GM19395 (cell line): ENCODE data around the gene OTOA.
A peak's percentile ranks its signal among the peaks of the same experiment; 100 is the strongest.
"Not testable (repeated sequence)": the region's sequence is repeated elsewhere in the genome, so short reads cannot be mapped to it uniquely, and the experiment has no call there.

Experiments used
- ATAC-seq: cut with Tn5 transposase; IDR thresholded peaks from one replicate; pipeline ENCODE4 v1.9.1; 2021; ENCODE audit warnings: mild to moderate bottlenecking, moderate library complexity; ENCODE audit not compliant: unreplicated experiment

Gene OTOA

DNA sequence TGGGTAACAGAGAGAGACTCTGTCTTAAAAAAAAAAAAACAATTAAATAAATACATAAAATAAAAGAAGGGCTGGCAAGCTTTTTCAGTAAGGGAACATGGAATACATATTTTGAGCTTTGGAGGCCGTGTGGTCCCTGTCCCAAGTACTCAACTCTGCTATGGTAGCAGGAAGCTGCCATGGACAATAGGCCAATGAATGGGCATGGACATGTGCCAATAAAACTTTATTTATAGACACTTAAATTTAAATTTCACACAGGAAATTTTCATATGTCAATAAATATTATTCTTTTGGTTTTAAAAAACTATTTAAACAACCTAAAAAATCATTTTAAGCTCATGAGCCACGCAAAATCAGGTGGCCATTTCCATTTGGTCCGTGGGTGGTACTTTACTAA is 3.8 kb downstream of the OTOA start:
- no peak for ATAC-seq

DNA sequence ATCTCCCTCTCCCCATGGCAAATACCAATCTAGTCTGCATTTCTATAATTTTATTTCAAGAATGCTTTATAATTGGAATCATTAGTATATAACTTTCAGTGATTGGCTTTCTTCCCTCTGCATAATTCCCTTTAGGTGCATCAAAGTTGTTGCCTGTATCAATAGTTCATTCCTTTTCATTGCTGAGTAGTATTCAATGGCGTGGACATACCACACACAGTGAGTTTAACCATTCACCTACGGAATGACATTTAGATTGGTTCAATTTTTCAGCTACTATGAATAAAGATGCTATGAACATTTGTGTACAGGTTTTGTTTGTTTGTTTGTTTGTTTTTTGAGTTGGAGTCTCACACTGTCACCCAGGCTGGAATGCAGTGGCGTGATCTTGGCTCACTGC is 9.7 kb downstream of the OTOA start:
- ATAC-seq, result no peak

DNA sequence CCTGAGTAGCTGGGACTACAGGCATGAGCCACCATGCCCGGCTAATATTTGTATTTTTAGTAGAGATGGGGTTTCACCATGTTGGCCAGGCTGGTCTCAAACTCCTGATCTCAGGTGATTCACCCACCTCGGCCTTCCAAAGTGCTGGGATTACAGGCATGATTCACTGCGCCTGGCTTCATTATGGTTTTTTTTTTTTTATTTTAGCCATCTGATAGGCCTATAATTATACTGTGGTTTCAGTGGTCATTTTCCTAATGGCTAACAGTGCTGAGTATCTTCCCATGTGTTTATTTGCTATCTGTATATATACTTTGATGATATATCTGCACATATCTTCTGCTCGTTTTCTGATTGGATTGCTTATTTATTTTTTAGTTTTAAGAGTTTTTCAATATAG is 10.7 kb downstream of the OTOA start:
- ATAC-seq, result not testable (repeated sequence)

DNA sequence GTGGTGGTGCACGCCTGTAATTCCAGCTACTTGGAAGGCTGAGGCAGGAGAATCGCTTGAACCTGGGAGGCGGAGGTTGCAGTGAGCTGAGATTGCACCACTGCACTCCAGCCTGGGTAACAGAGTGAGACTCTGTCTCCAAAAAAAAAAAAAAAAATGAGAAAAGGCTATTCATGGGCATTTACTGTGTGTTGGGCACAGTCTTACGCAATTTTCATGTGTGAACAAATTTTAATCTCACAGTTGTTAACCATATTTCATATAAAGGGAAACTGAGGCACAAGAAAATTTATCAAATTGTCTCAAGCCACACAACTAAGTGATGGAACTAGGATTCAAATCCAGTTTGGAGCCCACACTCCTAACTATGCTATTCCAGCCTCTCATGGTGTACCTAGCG is 16.9 kb downstream of the OTOA start:
- not testable (repeated sequence) for ATAC-seq

- ATAC-seq, result no peak
Observed at GRCh38 chr16:21683184-21683583, 19.4 kb downstream of the OTOA start.

DNA sequence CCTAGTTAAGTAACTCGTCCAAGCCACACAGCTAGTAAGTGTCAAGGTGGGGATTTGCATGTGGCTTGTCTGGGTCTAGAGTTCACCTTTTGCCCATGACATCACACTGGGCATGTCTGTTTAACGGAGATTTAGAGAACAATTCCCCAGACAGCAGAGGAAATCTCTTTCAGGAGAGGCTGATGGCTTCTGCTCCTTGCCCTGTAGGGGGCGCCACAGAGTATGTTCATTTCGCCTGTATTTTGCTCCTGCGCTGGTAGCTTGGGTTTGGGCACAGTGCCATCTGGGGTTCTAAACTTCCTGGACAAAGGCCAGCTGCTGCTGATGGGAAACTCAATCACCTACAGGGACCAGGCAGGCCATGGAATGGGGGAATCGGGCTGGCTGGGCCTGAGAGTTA is 20.4 kb downstream of the OTOA start:
- no peak for ATAC-seq

DNA sequence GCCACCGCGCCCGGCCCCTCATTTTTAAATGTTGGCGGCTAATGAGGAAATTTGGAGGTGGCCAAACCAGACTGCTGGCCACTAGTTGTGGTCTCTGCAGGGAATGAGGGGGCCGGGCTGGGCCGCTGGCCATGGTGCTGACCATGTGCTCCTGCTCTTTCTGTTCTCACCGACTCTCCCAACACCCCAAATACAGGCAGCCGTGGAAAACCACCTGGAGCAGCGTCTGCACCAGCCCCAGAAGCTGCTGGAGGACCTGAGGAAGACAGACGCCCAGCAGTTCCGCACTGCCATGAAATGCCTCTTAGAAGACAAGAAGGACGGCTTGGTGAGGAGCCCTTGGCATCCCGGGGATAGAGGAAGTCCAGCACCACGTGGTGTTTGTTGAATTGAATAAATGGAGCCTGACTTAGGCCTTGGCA is 21.3 kb downstream of the OTOA start:
- ATAC-seq, result no peak

GRCh38 chr16:21689107-21689506 is 25.3 kb downstream of the OTOA start:
- ATAC-seq, result no peak

DNA sequence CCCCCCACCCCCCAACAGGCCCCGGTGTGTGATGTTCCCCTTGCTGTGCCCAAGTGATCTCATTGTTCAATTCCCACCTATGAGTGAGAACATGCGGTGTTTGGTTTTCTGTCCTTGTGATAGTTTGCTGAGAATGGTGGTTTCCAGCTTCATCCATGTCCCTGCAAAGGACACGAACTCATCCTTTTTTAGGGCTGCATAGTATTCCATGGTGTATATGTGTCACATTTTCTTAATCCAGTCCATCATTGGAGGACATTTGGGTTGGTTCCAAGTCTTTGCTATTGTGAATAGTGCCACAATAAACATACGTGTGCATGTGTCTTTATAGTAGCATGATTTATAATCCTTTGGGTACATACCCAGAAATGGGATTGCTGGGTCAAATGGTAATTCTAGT is 27.2 kb downstream of the OTOA start:
- ATAC-seq, result not testable (repeated sequence)

DNA sequence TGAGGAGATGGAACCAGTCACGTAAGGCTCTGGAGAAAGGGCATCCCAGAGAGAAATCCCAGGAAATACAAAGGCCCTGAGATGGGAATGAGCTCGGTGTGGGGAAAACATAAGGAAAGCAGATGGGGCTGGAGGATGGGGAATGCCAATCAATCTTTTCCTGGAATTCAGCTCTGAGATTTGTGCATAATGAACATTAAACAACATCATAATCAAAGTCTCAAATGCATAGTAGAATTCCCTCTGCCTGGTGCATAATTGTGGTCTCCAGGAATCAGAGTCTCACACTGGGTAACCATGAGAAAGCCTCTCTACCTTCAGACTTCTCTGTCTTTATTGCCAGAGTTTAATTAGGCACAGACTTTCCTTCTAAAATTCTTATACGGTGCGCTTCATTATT is 30.8 kb downstream of the OTOA start:
- no peak for ATAC-seq

GRCh38 chr16:21697032-21697431 is 33.3 kb downstream of the OTOA start:
- no peak for ATAC-seq

GRCh38 chr16:21698169-21699032 is 34.6 kb downstream of the OTOA start:
- no peak for ATAC-seq

DNA sequence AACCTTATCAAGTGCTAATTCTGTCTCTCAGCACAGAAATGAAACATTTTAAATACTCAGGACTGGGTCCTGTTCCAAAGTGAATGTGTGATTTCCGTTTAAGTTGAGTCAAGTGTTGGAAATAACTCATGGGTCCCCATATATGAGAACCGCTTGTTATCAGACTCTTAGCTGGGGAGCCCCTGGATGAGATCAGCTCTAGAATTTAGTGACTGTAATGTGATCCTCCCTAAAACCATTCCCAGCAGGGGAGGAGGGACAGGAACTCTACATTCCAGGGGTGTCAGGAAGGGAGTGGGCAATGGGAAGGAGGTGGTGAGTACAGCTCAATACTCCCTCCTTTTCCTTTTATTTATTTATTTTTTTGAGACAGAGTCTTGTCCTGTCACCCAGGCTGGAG is 37.5 kb downstream of the OTOA start:
- ATAC-seq, result no peak

- no peak for ATAC-seq
Observed at GRCh38 chr16:21702276-21702675, 38.5 kb downstream of the OTOA start.

- no peak for ATAC-seq
Observed at GRCh38 chr16:21703156-21703555, 39.4 kb downstream of the OTOA start.

DNA sequence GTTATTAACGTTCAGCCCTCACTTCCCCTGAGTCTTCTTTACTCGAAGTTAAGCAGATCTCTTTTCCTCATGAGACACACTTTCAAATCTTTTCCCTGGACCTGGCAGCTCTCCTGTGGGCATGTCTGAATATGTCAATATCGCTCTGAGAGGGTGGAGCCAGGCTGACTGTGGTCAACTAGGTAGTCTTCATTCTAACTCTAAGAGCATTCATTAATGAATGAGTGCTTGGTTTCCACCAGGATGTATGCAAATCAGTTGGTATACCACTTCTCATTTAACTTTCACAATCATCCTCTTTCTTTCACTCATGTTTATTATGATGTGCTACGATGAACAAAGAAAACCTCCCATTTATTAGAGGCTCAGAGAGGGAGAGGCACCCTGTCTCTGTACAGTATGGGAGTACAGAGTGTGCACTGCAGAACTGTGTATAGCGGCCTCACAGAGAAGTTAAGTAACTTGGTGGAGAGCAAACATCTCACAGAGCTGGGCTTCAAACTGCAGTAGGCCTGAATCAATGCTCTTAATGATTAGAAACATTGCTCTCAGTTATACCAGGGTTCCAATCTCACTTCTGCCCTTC is 39.9 kb downstream of the OTOA start:
- peak; percentile 62 for ATAC-seq

GRCh38 chr16:21704266-21704665 is 40.5 kb downstream of the OTOA start:
- no peak for ATAC-seq

- ATAC-seq, result no peak
Observed at GRCh38 chr16:21704733-21705132, 41.0 kb downstream of the OTOA start.

DNA sequence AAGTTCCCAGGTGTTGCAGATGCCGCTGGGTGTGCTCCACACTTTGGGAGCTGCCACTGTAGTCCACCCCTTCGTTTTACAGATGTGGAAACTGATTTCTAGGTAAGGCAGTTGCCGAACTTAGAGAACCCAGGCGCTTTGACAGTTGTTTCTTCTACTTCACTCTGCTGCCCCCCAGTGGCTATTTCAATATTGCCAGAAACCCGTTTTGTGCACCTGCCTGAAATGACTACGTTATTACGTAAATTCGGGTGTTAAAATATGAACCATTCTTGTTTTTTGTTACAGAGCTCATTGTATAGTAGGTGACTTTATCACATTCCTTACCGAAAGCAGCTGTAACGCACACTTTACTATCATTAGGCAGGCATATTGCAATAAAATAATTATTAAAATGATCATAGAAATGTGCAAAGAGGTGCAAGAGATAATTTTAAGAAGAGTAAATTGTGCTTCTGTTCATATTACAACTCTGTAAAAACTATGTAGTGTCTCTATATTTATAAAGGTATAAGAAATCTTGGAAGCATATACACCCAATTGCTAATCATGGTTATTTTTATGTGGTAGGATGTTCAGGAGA is 44.9 kb downstream of the OTOA start:
- no peak for ATAC-seq

GRCh38 chr16:21710938-21711337 is 47.2 kb downstream of the OTOA start:
- ATAC-seq, result no peak

DNA sequence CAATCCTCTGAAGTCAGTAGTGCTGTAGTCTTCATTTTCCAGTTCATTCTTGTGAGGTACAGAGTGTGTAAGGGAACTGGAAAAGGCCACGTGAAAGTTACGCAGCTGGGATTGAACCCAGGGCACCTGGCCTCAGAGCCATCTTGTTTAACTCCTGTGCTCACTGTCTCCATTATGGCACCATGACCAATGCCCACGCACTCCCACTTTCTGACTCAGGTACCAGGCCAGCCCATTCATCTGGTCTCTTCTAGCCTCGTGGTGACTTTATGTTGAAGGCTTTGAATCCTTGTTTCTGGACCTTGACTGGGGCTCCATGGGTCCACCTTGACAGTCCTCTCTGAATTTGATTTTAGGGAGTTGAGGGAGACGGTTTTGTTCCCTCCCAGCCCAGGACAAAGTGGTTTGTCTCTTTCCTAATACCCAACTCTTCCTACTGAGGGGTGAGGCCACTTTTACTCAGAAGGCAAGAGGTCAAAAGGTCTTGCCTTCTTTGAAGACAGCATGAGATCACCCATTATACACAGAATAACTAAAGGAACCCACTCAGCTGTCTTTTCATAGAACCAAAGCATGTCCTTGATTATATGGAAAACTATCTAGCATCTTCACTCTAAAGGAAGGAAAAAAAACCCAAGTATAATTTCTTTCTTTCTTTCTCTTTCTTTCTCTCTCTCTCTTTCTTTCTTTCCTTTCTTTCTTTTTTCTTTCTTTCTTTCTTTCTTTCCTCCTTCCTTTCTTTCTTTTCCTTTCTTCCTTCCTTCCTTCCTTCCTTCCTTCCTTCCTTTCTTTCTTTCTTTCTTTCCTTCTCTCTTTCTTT is 50.0 kb downstream of the OTOA start:
- ATAC-seq, result no peak

GRCh38 chr16:21714369-21714618 is 50.5 kb downstream of the OTOA start:
- not testable (repeated sequence) for ATAC-seq
